NCI-H2107 (cell line): ENCODE data around the gene GTF2A2.
"Not testable (repeated sequence)": the region's sequence is repeated elsewhere in the genome, so short reads cannot be mapped to it uniquely, and the experiment has no call there.

Source experiments
- DNase-seq: peaks from one replicate; lab custom pipeline; 2025; lab: John Stamatoyannopoulos, UW

The GTF2A2 gene

GRCh38 chr15:59674361-59674877 is 17.1 kb upstream of the GTF2A2 start:
- DNase-seq, result no peak

GRCh38 chr15:59668556-59668955 is 11.2 kb upstream of the GTF2A2 start:
- DNase-seq, result no peak

GRCh38 chr15:59662260-59662659 is 4.9 kb upstream of the GTF2A2 start:
- no peak for DNase-seq

GRCh38 chr15:59659366-59659765 is 2.1 kb upstream of the GTF2A2 start:
- no peak for DNase-seq

GRCh38 chr15:59657635-59658125 is 365 bp upstream of the GTF2A2 start:
- no peak for DNase-seq

GRCh38 chr15:59654046-59654445 is 3.3 kb downstream of the GTF2A2 start:
- DNase-seq, result no peak

- no peak for DNase-seq
These were observed 7.7 kb downstream of the GTF2A2 start for GRCh38 chr15:59649603-59650002.

GRCh38 chr15:59647085-59647484 is 10.2 kb downstream of the GTF2A2 start:
- DNase-seq, result no peak

GRCh38 chr15:59646277-59646676 is 11.0 kb downstream of the GTF2A2 start:
- DNase-seq, result no peak

- not testable (repeated sequence) for DNase-seq
These were observed 11.5 kb downstream of the GTF2A2 start for GRCh38 chr15:59645812-59646211.

GRCh38 chr15:59644756-59645155 is 12.6 kb downstream of the GTF2A2 start:
- DNase-seq, result no peak

GRCh38 chr15:59642351-59642750 is 15.0 kb downstream of the GTF2A2 start:
- no peak for DNase-seq

GRCh38 chr15:59637507-59637906 is 19.8 kb downstream of the GTF2A2 start:
- not testable (repeated sequence) for DNase-seq

- DNase-seq, result no peak
These were observed 21.1 kb downstream of the GTF2A2 start for GRCh38 chr15:59636184-59636583.

GRCh38 chr15:59632714-59633113 is 24.6 kb downstream of the GTF2A2 start:
- no peak for DNase-seq

- DNase-seq, result no peak
These were observed 35.0 kb downstream of the GTF2A2 start for GRCh38 chr15:59622289-59622688.

- no peak for DNase-seq
These were observed 38.9 kb downstream of the GTF2A2 start for GRCh38 chr15:59618406-59618805.

- DNase-seq, result no peak
These were observed 40.9 kb downstream of the GTF2A2 start for GRCh38 chr15:59616379-59616778.

GRCh38 chr15:59615661-59616060 is 41.7 kb downstream of the GTF2A2 start:
- DNase-seq, result no peak

GRCh38 chr15:59614153-59614552 is 43.2 kb downstream of the GTF2A2 start:
- DNase-seq, result no peak

GRCh38 chr15:59611276-59612260 is 45.7 kb downstream of the GTF2A2 start, which contains the start of gene GCNT3:
Gene GCNT3 (plus strand): TSS chr15:59611783. CDS start chr15:59618239, 6,456 bp downstream.
- DNase-seq, result no peak

- DNase-seq, result no peak
These were observed 47.3 kb downstream of the GTF2A2 start for GRCh38 chr15:59609730-59610712.
